ENCODE measurements around the gene KCTD2. TPM values are rescaled to one million over a fixed set of nuclear protein-coding genes. Genes with fewer than 3 reads are reported as not detected.

The KCTD2 gene
- total RNA-seq, 4 donors from 2014 or later = 29.4 to 51.1 (median 41.8) TPM

DNA sequence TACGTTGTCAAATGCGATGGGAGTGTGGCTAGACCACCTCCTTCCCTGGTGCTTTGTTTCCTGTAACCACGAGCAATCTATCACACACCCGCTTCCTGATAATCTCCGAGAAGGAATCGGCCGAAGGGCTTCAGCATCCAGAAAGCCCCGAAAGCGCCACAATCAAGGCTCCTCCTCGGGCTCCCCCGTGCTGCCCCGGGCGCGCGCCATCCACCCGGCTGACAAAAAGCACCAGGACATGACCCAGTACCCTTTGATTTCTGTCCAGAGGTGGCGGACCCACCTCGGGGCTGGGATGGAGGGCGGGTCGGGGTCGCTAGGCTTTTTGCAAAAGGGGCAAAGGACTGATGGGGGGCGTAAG lies 62.0 kb downstream of the KCTD2 start:
- Histone ChIP-seq H3K27ac (peak overlapping the region in 1 of 4 donors; percentile 76), H3K36me3 (no peaks in the 10 kb centered on the region), H3K4me1 (peaks cover 9 to 22% of the 10 kb centered on the region in 2 donors), H3K4me3 (peak overlapping the region; percentile 85 to 88 (median 88)), H3K27me3 (no peaks in the 10 kb centered on the region), H3K9me3 (no peaks in the 10 kb centered on the region)
- in situ Hi-C loops (cut with MboI; ENCODE audit: low sequenced_read_pairs in 4 of 4) (no loop called here), intact Hi-C loops (cut with DNase I; ENCODE audit: low total_unique reads) (no loop called here)
- TF ChIP-seq, protein P1, sequence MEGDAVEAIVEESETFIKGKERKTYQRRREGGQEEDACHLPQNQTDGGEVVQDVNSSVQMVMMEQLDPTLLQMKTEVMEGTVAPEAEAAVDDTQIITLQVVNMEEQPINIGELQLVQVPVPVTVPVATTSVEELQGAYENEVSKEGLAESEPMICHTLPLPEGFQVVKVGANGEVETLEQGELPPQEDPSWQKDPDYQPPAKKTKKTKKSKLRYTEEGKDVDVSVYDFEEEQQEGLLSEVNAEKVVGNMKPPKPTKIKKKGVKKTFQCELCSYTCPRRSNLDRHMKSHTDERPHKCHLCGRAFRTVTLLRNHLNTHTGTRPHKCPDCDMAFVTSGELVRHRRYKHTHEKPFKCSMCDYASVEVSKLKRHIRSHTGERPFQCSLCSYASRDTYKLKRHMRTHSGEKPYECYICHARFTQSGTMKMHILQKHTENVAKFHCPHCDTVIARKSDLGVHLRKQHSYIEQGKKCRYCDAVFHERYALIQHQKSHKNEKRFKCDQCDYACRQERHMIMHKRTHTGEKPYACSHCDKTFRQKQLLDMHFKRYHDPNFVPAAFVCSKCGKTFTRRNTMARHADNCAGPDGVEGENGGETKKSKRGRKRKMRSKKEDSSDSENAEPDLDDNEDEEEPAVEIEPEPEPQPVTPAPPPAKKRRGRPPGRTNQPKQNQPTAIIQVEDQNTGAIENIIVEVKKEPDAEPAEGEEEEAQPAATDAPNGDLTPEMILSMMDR (IDR thresholded peaks at IDR 0.05 in 4 of 5, conservative IDR thresholded peaks at IDR 0.05 in 1 of 5) = no peak
- no peak for ATAC-seq
- no peak for DNase-seq

DNA sequence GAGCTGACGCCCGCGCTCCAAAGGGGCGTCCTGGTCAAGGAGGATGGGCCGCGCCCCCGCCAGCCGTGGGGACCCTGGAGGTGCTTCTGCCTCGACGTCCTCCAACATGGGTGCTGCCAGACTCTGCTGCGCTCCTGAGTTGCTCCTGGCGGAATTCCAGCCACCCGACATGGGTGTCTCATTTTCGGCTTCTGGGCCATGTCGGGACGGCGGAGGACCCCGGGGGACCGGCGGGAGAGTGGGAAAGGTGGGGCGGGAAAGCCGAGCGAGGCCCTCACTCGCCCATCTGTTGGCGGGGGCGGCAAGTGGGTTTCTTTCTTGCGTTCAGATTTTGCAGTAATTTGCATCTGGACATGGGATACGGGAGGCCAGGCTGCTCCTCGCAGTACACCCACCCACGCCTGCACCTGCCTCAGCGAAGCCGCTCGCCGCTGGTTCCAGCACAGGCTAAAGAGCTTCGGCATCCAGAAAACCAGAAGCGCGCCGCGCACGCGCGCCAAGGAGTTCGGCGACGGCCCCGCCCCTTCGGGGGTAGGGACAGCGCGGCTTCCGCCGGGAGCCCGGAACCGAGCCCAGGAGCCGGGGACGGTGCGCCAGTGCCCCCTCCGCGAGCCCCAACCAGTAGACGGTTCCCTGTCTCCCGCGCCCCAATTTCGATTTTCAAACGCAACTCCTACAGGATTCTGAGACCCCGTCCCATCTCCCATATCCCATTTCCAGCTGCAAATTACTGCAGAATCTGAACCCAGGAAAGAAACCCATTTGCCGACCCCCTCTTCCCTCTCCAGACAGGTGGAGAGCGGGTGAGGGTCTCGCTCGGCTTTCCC lies 62.6 kb downstream of the KCTD2 start, which contains the start of gene ARMC7:
Gene ARMC7 (plus strand): TSS at position 563 of the 827 bp plus-strand sequence. CDS start 320 bp downstream, outside the sequence.
- ATAC-seq = peak; percentile 66 to 71

DNA sequence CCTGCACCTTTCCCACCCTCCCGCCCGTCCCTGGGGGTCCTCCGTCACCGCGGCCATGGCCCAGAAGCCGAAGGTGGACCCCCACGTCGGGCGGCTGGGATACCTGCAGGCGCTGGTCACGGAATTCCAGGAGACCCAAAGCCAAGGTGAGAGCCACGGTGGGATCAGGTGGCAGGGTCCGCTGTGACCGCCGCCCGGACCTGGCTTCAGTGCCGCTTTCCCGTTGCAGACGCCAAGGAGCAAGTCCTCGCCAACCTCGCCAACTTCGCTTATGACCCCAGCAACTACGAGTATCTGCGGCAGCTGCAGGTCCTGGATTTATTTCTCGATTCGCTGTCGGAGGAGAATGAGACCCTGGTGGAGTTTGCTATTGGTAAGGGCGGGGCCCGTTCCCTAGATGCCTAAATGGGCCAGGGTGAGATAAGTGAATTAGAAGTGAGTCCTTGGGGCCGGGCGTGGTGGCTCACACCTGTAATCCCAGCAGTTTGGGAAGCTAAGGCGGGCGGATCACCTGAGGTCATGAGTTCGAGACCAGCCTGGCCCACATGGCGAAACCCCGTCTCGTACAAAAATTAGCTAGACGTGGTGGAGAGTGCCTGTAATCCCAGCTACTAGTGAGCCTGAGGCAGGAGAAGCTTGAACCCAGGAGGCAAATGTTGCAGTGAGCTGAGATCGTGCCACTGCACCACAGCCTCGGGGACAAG lies 63.4 kb downstream of the KCTD2 start:
- Histone ChIP-seq H3K9me3 (no peaks in the 10 kb centered on the region), H3K27ac (peak overlapping the region; percentile 74 to 86 (median 79)), H3K4me3 (peak overlapping the region; percentile 85 to 88 (median 88)), H3K27me3 (no peaks in the 10 kb centered on the region), H3K36me3 (no peaks in the 10 kb centered on the region), H3K4me1 (peaks cover 16 to 34% of the 10 kb centered on the region in 2 donors)
- TF ChIP-seq POLR2A (IDR thresholded peaks at IDR 0.05) = no peak
- TF ChIP-seq, protein P1 (IDR thresholded peaks at IDR 0.05 in 4 of 5, conservative IDR thresholded peaks at IDR 0.05 in 1 of 5) = no peak
- in situ Hi-C loops (cut with MboI; ENCODE audit: low sequenced_read_pairs in 4 of 4) (loop anchor here (5.0 to 10.0 kb wide), 3 partner anchors 64 to 94 kb away; partner anchors contain the start of gene NUP85 (in 3 of the 4)), intact Hi-C loops (cut with DNase I; ENCODE audit: low total_unique reads) (loop anchor here (2.0 kb wide), 1 partner anchor 50 kb away; no protein-coding TSS in a partner anchor)
- DNase-seq = no peak
- ATAC-seq = no peak

More for the DNA sequence above, 62.6 kb downstream of the KCTD2 start, which contains the start of gene ARMC7:
- H3K4me1 ChIP-seq = peaks cover 12 to 26% of the 10 kb centered on the region in 2 donors
- peak within 1 kb of the TSS; percentile 74 to 86 (median 79) for H3K27ac ChIP-seq
- intact Hi-C loops (cut with DNase I; ENCODE audit: low total_unique reads) = loop anchor here (2.0 kb wide), 1 partner anchor 49 kb away; no protein-coding TSS in a partner anchor
- TF ChIP-seq, protein P1 (IDR thresholded peaks at IDR 0.05 in 4 of 5, conservative IDR thresholded peaks at IDR 0.05 in 1 of 5) = no peak
- TF ChIP-seq POLR2A (IDR thresholded peaks at IDR 0.05) = peak; percentile 49 to 68
- no peaks in the 10 kb centered on the region for H3K36me3 ChIP-seq
- peak; percentile 63 to 83 for DNase-seq
- peak within 1 kb of the TSS; percentile 85 to 88 (median 88) for H3K4me3 ChIP-seq
- H3K27me3 ChIP-seq = no peaks in the 10 kb centered on the region
- H3K9me3 ChIP-seq = no peaks in the 10 kb centered on the region
- in situ Hi-C loops (cut with MboI; ENCODE audit: low sequenced_read_pairs in 4 of 4) = loop anchor here (5.0 to 10.0 kb wide), 3 partner anchors 65 to 95 kb away; partner anchors contain the start of gene NUP85 (in 3 of the 4)

DNA sequence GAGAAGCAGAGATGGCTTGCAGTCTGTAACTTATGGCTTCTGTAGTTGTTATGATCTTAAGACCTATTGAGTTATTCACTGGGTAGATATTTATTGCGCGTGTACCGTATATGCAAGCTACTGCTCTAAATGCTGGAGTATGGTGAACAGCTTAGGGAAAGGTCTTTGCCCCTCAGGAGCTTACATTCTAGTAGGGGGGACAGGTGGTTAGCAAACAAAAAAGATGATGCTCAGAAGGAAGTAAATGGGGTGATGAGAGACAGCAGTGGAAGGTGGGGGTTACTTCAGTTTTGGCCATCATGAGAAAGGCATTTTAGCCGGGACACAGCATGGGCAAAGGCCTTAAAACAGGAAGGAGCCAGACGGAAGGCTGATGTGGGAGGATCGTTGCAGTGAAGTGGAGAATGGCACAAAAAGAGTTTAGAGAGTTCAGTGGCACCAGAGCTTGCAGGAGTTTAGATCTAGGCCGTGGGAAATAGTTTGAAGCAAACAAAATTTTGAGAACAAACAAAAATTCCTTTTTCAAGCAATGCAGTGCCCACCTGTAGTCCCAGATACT lies 64.8 kb downstream of the KCTD2 start:
- ATAC-seq (no peak), DNase-seq (no peak)
- H3K36me3 ChIP-seq = no peaks in the 10 kb centered on the region
- in situ Hi-C loops (cut with MboI; ENCODE audit: low sequenced_read_pairs in 4 of 4) (loop anchor here (5.0 to 10.0 kb wide), 3 partner anchors 63 to 93 kb away; partner anchors contain the start of gene NUP85 (in 3 of the 4)), intact Hi-C loops (cut with DNase I; ENCODE audit: low total_unique reads) (loop anchor here (2.0 kb wide), 1 partner anchor 51 kb away; no protein-coding TSS in a partner anchor)
- H3K9me3 ChIP-seq = no peaks in the 10 kb centered on the region
- H3K4me3 ChIP-seq = no peak overlapping the region
- H3K27me3 ChIP-seq = no peaks in the 10 kb centered on the region
- no peak overlapping the region for H3K27ac ChIP-seq
- TF ChIP-seq POLR2A (IDR thresholded peaks at IDR 0.05) = no peak
- TF ChIP-seq, protein P1 (IDR thresholded peaks at IDR 0.05 in 4 of 5, conservative IDR thresholded peaks at IDR 0.05 in 1 of 5) = no peak
- peaks cover 16 to 34% of the 10 kb centered on the region in 2 donors for H3K4me1 ChIP-seq
